Erythroblast (primary cell): ENCODE results near the gene COX7A2L.
A peak's percentile ranks its signal among the peaks of the same experiment; 100 is the strongest.
"Not testable (repeated sequence)": the region's sequence is repeated elsewhere in the genome, so short reads cannot be mapped to it uniquely, and the experiment has no call there.

Experiments
- DNase-seq, 2 experiments: peaks; one replicate each; lab custom pipeline; 2025; lab: John Stamatoyannopoulos, UW
- GATA1 ChIP-seq: IDR thresholded peaks from 2 replicates; pipeline ENCODE4 v1.6.1; 2011; ENCODE audit warnings: low read depth, mild to moderate bottlenecking, control low read depth, low read length, moderate library complexity
- POLR2A ChIP-seq: IDR thresholded peaks from 2 replicates; pipeline ENCODE4 v1.6.1; 2011; ENCODE audit warnings: mild to moderate bottlenecking, low read length

COX7A2L gene

DNA sequence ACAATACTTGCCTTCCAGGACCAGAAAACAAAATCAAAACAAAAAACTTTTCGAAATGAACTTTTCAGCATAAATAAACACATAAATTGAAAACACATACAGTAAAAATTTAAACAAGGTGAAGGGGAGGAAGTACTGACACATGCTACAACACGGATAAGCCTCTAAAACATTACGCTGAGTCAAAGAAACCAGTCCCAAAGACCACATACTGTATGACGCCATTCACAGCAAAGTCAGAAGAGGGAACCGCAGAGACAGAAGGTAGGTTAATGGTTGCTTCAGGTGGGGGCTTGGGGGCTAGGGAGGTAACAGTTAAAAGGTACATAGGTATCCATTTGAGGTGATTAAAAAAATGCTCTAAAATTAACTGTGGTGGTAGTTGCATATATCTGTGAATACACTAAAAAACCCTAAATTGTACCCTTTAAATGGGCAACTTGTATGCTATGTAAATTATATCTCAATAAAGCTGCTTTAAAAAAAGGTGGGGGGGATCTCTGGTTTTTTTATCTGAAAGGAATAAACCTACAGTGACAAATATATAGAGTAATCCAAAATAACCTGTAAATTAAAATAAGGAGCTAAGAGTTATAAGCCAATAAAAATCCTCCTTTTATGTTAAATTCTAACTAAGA lies 7.1 kb downstream of the COX7A2L start:
- no peak for DNase-seq
- no peak for TF ChIP-seq GATA1
- no peak for TF ChIP-seq POLR2A

- no peak for TF ChIP-seq POLR2A
- TF ChIP-seq GATA1, result no peak
- DNase-seq, result no peak
Observed at GRCh38 chr2:42351864-42352263, 9.2 kb downstream of the COX7A2L start.

GRCh38 chr2:42350434-42351063 lies 10.5 kb downstream of the COX7A2L start:
- no peak for DNase-seq
- TF ChIP-seq GATA1 (no peak), POLR2A (no peak)

DNA sequence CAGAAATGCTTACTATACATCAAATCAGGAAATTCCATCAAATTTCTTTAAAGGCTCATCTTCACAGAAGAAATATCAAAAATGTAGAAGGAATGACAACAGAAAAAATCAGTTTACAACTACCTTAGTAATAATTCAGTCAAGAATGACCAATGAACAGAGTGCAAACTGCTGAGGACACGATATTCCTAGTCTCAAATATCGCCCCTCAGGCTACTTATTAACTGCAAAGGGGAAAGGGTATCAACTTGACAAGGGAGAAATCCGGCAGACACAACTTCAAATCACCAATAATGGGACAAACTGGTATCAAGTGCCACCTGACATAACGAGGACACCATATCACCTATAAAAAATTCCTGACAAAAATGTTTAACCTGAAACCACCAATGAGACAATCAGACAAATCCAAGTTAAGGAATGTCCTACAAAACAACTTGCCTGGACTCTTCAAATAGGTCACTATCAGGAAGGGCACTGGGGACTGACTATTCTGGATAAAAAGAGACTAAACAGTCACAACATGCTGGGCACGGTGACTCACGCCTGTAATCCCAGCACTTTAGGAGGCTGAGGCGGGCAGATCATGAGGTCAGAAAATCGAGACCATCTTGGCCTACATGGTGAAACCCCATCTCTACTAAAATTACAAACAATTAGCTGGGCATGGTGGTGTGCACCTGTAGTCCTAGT lies 12.8 kb downstream of the COX7A2L start:
- TF ChIP-seq POLR2A, result no peak
- no peak for TF ChIP-seq GATA1

GRCh38 chr2:42347518-42347917 lies 13.5 kb downstream of the COX7A2L start:
- not testable (repeated sequence) for DNase-seq

More for the DNA sequence above, 12.8 kb downstream of the COX7A2L start:
- DNase-seq, result no peak

- DNase-seq, result not testable (repeated sequence)
Observed at GRCh38 chr2:42346856-42347255, 14.2 kb downstream of the COX7A2L start.

- no peak for DNase-seq
- TF ChIP-seq POLR2A, result no peak
- TF ChIP-seq GATA1, result no peak
Observed at GRCh38 chr2:42345986-42346385, 15.0 kb downstream of the COX7A2L start.

GRCh38 chr2:42342795-42343241 lies 18.2 kb downstream of the COX7A2L start:
- DNase-seq, result no peak
- TF ChIP-seq GATA1, result no peak
- TF ChIP-seq POLR2A, result no peak

GRCh38 chr2:42342061-42342794 lies 18.8 kb downstream of the COX7A2L start:
- peak; percentile 9 to 61 for DNase-seq
- no peak for TF ChIP-seq POLR2A
- no peak for TF ChIP-seq GATA1

DNA sequence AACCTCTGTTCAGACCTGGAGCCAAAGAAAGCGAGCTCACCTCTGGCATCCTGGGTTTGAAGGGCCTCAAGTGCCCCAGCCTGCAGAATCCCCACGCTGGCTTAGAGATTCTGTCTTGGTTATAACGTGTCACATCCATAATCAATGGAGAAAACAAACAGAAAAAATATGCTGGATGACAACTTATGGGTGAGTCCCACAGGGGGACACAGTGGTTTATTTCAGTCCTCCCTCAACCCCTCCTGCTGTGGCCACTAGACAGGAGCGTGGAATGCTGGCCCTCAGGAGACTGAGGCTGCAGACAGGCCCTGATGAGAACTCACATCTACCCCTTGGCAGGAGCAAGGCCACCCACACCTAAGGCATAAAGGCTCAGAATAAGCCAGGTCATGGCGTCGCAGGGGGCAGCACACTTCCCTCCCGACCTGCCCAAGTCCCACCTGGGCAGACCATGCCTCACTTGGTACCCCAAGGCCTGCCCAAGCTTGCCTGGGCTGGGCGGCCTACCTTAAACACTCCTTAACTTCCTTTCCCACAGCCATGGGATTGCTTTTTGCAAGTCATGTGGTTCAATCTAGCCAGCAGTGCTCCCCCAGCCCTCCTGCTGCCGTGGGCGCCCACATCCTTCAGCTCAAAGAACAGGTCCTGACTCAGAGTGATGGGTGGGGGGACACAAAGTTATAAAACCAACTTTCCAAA lies 19.9 kb downstream of the COX7A2L start:
- no peak for TF ChIP-seq GATA1
- TF ChIP-seq POLR2A, result no peak
- DNase-seq, result no peak

GRCh38 chr2:42340045-42340937 lies 20.7 kb downstream of the COX7A2L start:
- TF ChIP-seq POLR2A (no peak), GATA1 (no peak)
- no peak for DNase-seq

DNA sequence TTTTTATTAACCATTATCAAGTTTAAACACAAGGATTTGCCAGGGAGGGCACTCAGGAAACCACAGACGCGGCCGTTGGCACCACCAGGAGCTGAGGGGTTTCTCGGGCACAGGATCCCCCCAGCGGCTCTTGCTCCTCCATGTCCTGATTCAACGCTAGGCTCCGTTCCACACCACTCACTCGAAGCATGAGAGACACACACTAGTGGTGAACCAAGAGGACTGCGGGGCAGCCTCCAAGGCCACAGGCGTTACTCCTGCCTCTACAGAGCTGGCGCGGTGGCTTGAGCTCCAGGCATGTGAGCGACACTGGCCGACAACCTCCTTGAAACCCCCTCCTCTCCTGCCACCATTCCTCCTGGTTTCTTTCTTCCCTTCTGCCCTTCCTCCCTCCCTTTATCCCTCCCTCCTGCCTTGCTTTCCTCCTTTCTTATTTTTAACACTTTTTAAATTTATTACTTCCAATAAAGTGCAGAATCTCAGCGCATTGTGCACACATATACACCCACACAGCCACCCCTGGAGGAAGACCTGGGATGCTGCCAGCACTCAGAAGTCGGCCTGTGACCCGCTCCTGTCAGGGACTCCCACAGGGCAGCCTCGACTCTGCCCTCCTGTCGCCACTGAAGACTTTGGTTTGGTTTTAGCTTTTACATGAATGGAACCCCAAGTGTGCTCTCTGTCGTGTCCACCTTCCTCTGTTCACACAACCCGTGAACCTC lies 21.7 kb downstream of the COX7A2L start:
- DNase-seq, result peak in 1 of 2 experiments; percentile 14
- TF ChIP-seq GATA1 (no peak), POLR2A (no peak)
